ENCODE measurements around the gene LEFTY2.
"Not testable (repeated sequence)": the region's sequence is repeated elsewhere in the genome, so short reads cannot be mapped to it uniquely, and the experiment has no call there.

Gene LEFTY2

GRCh38 chr1:225899044-225899925, 41.7 kb downstream of the LEFTY2 start:
- DNase-seq = no peak

- DNase-seq = no peak
Measured at GRCh38 chr1:225897595-225898514, 43.2 kb downstream of the LEFTY2 start.

- DNase-seq = peak; percentile 62 to 64
Measured at GRCh38 chr1:225896937-225897549, 44.0 kb downstream of the LEFTY2 start.

GRCh38 chr1:225896494-225896893, 44.5 kb downstream of the LEFTY2 start:
- DNase-seq = no peak

- no peak for DNase-seq
Measured at GRCh38 chr1:225892307-225892706, 48.7 kb downstream of the LEFTY2 start.

- DNase-seq = no peak
Measured at GRCh38 chr1:225891229-225891972, 49.6 kb downstream of the LEFTY2 start.

- DNase-seq = no peak
Measured at GRCh38 chr1:225890346-225891228, 50.4 kb downstream of the LEFTY2 start.

GRCh38 chr1:225889743-225890142, 51.3 kb downstream of the LEFTY2 start:
- no peak for DNase-seq

GRCh38 chr1:225888898-225889601, 52.0 kb downstream of the LEFTY2 start, which contains the start of gene LEFTY1:
Gene LEFTY1 (minus strand): TSS chr1:225889146. CDS start chr1:225889066, 80 bp downstream.
- no peak for DNase-seq

- DNase-seq = no peak
Measured at GRCh38 chr1:225888289-225888897, 52.6 kb downstream of the LEFTY2 start.

GRCh38 chr1:225887554-225888288, 53.3 kb downstream of the LEFTY2 start:
- DNase-seq = not testable (repeated sequence)

- DNase-seq = no peak
Measured at GRCh38 chr1:225887030-225887314, 54.0 kb downstream of the LEFTY2 start.
